HG02981 (cell line): ENCODE results near the gene GHR.

ENCODE experiments used
- ATAC-seq: cut with Tn5 transposase; IDR thresholded peaks from one replicate; pipeline ENCODE4 v1.9.1; 2021; ENCODE audit warnings: mild to moderate bottlenecking, moderate library complexity; ENCODE audit not compliant: unreplicated experiment

Gene GHR

DNA sequence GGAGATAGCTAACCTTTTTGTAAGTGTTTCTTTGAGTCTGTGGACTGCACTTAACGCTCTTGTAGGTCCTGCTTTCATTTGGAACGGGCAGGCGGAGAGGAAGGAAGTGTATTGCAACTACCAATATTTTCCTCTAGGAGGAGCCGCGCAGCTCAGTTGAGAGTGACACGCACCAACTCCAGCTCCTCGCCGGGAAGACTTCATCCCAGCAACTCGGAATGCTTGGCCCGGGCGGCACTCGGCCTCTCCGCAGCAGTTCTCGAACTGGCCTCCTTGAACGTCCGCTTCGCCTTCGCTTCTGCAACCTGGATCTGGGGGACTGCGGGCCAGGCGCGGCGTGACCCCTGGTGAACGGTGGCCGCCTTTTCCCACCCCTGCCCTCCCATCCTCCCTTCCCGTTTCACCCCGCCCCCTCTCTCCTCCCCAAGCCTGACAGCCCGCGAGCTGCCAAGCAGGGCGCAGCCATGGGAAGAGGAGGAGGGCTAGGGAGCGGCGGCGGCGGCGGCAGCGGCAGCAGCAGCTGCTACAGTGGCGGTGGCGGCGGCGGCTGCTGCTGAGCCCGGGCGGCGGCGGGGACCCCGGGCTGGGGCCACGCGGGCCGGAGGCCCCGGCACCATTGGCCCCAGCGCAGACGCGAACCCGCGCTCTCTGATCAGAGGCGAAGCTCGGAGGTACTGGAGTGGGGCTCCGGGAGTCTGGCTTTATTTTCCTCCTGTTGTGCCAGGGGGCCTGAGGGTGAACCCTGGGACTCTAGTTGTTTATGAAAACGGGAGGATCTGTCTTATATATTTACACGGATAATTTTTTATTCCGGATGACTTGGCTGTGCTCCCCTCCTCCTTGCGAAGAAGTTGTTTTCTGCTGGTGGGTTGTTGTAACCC, at the start of gene GHR:
Gene GHR, plus strand, starts transcription at position 155 of the 881 bp plus-strand sequence. CDS start 142,436 bp downstream, outside the sequence.
- peak; percentile 82 for ATAC-seq

DNA sequence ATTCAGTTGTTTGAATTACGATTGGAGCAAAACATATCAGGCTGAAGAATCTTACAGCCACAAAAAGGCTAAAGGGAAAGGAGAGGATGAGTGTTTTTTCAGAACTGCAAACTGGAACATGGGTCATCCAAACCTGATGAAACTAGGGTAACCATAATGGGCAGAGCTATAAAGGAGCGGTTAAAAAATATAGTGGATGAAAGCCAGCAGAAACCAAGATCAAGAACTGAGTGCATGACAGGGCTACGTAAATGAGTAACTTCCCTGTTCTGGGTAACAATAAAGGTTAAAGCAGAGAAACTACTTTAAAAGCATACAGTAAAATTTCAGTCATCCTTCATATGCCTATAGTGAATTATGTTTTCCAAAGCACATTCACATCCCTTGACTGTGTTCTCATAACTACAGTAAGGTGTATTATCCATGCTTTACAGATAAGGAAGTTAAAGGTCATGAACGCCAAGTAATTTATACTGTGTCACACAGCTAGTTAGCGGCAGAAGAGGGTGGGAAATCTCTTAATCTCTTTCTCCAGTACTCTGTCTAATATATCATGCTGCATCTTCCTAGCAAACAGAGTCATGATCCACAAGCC, 48.5 kb upstream of the GHR start:
- ATAC-seq: no peak

DNA sequence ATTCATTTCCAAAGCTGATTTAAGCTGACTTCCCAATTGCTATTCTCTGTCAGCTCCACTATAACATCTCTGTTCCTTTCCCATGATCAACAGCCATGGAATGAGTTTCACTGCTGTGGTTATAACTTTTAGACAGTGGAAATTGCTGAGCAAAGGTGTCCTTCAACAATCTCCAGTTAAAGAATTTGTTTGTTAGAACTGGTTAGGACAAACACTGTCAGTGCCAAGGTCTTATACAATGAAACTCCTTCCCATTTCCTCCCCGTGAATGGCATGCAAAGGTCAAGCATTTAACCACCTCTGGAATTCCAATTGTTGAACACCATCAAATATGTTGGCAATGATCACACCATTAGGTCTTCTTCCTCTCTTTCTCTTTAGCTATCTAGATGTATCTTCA, 45.7 kb upstream of the GHR start:
- no peak for ATAC-seq

DNA sequence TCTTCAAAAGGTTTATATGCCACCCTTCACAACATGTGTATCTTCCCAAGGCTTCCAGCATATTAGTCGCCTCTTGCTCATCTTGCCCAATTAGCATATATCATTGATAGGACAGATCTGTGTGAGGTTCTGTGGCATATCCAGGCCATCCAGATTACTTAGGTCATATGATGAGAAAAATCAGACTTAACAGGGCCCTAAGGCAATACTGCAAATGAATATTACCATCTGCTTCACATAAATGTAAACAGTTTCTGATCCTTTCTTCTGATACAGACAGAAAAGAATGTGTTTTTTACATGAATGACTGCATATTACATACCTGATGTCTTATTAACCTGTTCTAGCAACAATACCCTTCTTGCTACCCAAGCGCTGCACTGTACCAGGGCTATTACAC, 41.3 kb upstream of the GHR start:
- no peak for ATAC-seq

DNA sequence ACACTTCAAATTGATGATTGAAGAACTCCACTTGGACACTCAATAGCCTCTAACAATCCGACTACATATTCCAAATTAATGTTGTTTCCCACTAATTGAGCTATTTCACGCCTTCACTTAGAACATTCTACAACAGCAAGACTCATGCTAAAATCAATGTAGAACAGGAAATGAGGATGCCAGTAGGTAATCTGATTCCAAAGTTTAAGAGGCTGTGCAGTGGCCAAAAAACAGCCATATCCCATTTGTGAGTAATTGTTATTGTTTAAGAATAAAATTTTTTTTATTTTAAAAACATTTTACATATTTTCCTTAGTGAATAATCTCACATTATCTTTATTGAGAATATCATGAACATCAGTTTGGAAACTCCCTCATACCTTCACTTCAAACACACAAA, 35.7 kb upstream of the GHR start:
- ATAC-seq: no peak

DNA sequence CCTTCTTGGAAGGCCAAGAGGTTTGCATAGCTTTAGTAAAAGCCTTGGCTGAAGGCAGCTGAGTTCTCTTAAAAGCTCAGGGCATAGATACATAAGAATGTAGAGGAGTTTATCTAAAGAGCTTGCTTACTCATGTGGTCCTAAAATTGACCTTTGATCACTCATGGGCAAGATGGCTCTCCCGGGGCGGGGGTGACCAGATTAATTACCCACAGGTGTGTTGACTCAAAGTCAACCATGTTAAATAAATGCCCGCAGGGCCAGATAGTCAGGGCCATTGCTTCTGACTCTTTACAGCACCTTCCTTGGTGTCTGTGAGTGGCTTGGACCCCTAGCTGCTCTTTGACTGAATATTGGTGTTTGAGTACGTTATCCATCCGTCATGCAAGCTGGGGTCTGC, 33.1 kb upstream of the GHR start:
- ATAC-seq: no peak

DNA sequence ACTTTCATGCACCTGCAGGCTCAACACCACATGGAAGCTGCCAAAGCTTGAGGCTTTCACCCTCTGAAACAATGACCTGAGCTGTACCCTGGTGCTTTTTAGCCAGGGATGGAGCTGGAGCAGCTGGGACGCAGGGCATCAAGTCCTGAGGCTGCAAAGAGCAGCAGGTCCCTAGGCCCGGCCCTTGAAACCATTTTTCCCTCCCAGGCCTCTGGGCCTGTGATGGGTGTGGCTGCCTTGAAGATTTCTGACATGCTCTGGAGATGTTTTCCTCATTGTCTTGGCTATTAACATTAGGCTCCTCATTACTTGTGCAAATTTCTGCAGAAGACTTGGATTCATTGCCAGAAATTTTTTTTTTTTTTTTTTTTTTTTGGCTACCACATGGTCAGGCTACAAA, 30.3 kb upstream of the GHR start:
- no peak for ATAC-seq

- ATAC-seq: no peak
Measured at GRCh38 chr5:42396111-42396510, 27.1 kb upstream of the GHR start.

GRCh38 chr5:42397267-42397666, 26.0 kb upstream of the GHR start:
- no peak for ATAC-seq

GRCh38 chr5:42399702-42400101, 23.5 kb upstream of the GHR start:
- ATAC-seq: no peak

GRCh38 chr5:42400474-42400873, 22.8 kb upstream of the GHR start:
- no peak for ATAC-seq

GRCh38 chr5:42403236-42403635, 20.0 kb upstream of the GHR start:
- no peak for ATAC-seq

DNA sequence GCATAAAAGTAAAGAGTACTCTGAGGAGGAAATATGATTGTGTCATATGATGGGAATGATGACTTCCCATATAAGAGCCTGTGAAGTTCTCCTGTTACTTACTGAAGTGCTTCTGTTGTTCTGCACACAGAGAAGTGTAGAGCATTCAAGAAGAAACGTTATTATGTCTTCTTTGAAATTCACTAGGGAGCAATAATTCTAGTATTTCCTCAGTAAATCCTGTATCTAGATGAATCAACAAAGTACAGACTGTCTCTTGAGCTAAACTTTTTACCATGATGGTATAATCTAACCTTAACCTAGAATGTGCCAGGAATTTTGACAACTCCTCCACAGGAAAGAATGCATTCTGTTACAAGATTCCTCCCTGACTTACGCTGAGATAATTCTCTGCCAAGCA, 18.9 kb upstream of the GHR start:
- no peak for ATAC-seq

- ATAC-seq: no peak
Measured at GRCh38 chr5:42419294-42419693, 3.9 kb upstream of the GHR start.

DNA sequence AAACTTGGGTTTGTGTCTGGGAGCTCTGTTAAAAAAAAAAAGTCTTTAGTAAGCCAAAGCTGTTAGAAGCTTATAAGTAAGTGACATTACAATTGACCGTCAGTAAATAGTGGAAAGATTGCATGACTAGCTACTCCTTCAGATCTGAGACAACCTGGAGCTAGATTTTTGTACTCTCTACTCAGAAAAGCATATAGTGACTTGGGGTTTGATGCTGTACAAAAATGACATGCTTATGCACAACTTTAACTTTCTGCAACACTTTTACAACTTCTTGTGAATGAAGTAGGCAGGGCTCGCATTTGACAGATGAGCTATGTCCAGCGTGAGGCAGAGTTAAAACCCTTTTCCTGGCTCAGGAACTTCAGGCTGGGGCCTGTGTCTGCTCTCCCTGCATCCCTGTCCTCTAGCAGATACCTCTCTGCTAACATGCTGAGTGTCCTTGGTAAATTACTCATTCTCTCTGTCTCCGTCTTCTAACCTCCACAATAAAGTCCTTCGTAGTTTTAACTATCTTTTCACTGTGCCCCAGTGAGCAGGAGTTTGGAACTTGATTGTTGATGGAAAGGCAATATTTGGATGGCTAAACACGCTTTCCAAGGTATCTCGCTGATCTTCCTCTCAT, 471 bp upstream of the GHR start:
- no peak for ATAC-seq

GRCh38 chr5:42426016-42426415, 2.8 kb downstream of the GHR start:
- no peak for ATAC-seq

GRCh38 chr5:42429694-42430093, 6.5 kb downstream of the GHR start:
- no peak for ATAC-seq

GRCh38 chr5:42434047-42434724, 10.9 kb downstream of the GHR start:
- ATAC-seq: no peak

DNA sequence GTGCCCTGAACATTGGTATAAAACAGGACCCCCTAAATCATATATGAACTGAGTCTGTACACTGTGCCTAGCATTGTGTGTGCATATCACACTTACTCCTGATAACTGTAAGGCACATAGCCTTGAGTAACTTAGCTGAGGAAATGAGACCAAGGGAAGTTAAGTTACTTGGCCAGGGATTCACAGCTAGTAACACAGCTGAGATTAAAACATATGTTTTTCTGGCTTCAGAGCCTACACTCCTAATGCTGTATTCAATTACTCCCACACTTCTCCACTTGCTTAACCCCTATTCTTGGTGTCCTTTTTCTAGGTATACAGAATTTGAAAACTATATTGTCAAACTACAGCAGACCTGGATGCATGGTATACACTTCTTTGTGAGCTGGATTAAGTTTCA, 12.8 kb downstream of the GHR start:
- ATAC-seq: no peak

DNA sequence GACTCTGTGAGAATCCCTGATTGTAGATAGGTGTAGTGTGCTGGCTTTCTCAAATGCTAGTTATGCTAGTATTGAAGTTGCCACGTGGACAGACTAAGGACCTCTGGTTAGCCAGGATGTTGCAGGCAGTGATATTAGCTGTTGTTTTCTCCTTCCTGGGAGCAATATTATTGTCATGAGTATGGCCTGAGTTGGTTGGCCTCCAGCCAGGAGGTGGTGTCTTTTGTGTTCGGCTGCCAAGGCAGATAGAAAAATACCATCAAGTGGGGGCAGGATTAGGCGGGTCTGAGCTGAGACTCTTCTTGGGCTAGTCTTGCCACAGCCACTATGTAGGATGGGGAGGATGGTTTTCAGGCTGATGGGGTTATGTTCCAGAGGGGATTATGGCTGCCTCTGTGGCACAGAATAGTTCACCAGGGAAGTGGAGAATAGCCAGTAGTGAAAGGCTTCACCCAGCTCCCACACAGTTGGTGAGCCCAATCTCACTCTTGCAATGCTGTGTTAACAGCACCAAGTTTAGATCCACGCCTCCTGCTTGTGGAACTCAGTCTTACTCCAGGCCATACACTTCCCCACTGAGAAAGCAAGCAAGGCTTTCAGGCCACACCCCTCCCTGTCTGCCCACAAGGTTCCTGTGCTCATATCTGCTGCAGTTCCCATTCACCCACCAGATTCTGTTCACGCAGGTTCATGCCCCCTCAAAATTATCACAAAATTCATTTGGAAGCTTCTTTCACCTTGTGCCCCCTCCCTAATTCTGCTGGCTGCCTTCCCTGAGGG, 31.2 kb downstream of the GHR start:
- no peak for ATAC-seq

- no peak for ATAC-seq
Measured at GRCh38 chr5:42461033-42461432, 37.8 kb downstream of the GHR start.
